SK-N-MC (cell line): ENCODE data around the gene CDH11.

ENCODE experiments used
- FOXP2 ChIP-seq: optimal IDR thresholded peaks from 2 replicates; pipeline ENCODE3; 2011; ENCODE audit warnings: mild to moderate bottlenecking, moderate library complexity; ENCODE audit not compliant: insufficient read depth; ENCODE audit errors: extremely low read length, control extremely low read depth
- POLR2AphosphoS5 ChIP-seq: IDR thresholded peaks from 2 replicates; pipeline ENCODE4 v1.6.1; 2012; ENCODE audit warnings: mild to moderate bottlenecking, low read depth, low read length, borderline replicate concordance

DNA sequence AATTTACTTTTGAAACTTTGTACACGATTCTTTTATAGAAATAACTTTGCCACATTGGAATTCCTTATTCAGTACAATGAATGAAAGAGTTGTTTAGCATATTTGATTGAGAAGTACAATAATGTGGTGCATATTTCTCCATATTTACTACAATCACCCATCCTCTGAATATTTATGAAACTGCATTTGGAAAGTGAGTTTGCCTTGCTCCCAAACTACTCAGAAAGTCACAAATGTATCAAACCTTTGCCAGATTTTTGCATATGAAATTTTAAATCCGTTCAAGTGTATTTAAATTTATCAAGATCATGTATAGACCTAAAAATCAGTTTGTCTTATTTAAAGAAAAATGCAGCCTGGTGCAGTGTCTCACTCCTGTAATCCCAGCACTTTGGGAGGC lies 148.7 kb downstream of the CDH11 start:
- no peak for TF ChIP-seq POLR2AphosphoS5
- no peak for TF ChIP-seq FOXP2
